ENCODE measurements around the gene AP4S1.
"Not testable (repeated sequence)": the region's sequence is repeated elsewhere in the genome, so short reads cannot be mapped to it uniquely, and the experiment has no call there.

AP4S1 gene

DNA sequence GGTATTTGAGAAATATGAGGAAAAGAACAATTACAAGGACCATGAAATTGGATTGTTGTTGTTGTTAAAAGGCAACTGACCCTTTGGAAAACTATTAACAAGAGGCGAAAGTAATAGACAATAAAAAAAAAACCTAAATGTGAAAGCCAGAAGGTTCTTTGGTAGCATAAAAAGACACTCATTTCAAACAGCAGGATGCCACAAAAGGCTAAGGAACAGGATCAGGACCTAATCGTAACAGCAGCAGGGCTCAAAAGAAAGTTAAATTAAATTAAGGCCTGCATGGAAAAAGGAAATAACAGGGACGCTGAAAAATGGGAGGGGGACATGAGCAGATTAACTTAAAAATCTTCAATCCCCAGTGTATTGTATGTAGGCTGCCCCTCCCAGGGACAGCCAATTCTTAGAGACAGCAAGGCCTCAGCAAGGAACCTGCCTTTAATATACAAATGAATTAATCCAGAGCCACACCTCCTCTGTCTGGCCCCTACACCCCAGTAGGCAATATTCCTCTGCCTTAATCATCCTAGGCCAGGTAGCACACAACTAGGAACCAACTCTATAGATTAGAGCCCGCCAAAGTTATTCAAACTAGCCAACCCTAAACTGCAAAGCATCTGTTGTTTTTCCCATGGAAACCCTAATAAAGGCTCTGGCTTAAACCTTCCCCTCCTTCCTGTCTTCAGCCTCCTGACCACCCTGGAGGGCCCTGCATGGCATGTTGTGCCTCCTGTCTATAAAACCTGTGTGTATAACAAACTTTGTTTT lies 28.4 kb upstream of the AP4S1 start:
- Histone ChIP-seq H3K27me3 (ENCODE audit: insufficient read depth, low read length) (no peaks in the 10 kb centered on the region), H3K36me3 (ENCODE audit: insufficient read depth, low read length) (peaks cover 13% of the 10 kb centered on the region), H2AFZ (ENCODE audit: low read depth, low read length) (no peak overlapping the region), H3K4me3 (ENCODE audit: low read length) (no peak overlapping the region), H3K9me3 (ENCODE audit: low read length) (peaks cover 21% of the 10 kb centered on the region), H3K4me1 (ENCODE audit: insufficient read depth, low read length) (peaks cover 4% of the 10 kb centered on the region)

DNA sequence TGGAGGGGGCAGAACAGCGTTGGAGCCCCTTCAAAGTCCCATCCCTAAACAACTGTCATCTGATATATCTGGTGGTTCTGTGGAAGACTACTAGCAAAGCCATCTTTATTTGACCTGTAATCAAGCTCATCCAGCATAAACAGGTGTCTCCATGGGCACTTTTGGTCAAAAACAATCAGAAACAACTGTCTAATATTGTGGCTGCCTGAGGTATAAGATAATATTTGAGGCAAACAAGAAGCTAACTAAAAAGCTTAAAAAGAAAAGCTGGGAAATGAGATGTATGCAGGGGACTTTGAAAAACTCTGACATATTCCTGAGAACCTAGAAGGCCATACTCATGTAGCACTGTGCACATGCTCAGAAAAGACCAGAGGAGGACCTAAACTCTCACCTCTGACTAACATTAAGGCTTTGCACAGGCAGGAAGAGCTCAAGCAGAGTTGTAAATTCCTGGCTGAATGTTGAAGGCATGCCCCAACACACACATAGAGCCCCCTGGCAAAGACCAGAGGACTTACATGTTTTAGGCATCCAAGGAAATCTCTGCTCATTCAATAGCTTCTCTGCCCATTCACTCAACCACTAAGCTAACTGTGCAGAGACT lies 27.2 kb upstream of the AP4S1 start:
- Histone ChIP-seq H3K4me1 (ENCODE audit: insufficient read depth, low read length) (peaks cover 4% of the 10 kb centered on the region), H3K27me3 (ENCODE audit: insufficient read depth, low read length) (no peaks in the 10 kb centered on the region), H2AFZ (ENCODE audit: low read depth, low read length) (no peak overlapping the region), H3K9me3 (ENCODE audit: low read length) (peaks cover 21% of the 10 kb centered on the region), H3K4me3 (ENCODE audit: low read length) (no peak overlapping the region), H3K36me3 (ENCODE audit: insufficient read depth, low read length) (peaks cover 18% of the 10 kb centered on the region)

DNA sequence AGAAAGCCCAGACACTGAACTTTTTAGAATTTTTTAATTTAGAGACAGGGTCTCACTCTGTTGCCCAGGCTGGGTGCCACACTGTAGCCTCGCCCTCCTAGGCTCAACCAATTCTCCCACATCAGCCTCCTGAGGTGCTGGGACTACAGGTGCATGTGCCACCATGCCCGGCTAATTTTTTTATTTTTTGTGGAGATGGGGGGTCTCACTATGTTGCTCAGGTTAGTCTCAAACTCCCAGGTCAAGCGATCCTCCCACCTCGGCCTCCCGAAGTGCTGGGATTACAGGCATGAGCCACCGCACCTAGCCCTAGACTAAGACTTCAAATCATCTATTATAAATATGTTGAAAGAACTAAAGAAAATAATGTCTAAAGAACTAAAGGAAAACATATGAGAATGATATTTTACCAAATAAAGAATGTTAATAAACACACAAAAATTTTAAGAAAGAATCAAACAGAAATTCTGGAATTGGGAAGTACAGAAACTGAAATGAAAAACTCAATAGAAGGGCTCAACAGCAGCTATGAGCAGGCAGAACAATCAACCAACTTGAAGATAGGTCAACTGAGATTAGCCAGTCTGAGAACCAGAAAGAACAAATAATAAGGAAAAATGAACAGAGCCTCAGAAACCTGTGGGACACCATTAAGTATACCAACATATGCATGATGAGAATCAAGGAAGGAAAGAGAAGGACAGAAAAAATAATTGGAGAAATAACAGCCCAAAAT lies 26.2 kb upstream of the AP4S1 start:
- Histone ChIP-seq H3K9me3 (ENCODE audit: low read length) (peaks cover 23% of the 10 kb centered on the region), H2AFZ (ENCODE audit: low read depth, low read length) (no peak overlapping the region), H3K27me3 (ENCODE audit: insufficient read depth, low read length) (no peaks in the 10 kb centered on the region), H3K4me3 (ENCODE audit: low read length) (no peak overlapping the region), H3K4me1 (ENCODE audit: insufficient read depth, low read length) (peaks cover 4% of the 10 kb centered on the region), H3K36me3 (ENCODE audit: insufficient read depth, low read length) (peaks cover 23% of the 10 kb centered on the region)

DNA sequence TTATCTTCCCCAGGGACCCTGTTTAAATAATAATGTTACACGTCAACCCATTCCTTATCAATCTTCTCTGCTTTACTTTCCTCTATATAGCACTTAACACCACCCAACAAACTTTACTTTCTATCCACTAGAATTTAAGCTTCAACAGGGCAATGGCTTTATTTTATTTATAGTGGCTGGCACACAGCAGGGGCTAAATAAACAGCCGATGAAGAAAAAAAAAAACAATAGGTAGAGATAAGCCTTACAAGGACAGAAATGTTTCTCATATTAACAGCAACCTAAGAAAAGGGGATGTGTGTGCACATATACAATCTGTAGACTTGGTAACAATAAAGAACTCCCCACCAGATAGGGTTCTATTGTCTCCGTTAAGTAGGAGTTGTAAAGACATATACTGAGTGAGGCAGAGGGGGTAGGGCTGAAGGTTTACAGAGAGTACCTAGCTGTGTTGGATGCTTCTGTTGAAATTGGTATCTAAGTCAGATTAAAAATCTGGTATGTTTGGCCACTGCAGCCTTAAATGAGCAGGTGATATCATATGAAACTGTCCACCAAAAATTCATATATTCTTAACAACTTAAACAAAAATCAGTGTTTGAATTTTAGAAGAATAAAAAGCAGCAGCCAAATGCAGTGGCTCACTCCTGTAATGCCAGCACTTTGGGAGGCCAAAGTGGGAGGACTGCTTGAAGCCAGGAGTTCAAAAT lies 24.7 kb upstream of the AP4S1 start:
- H3K4me3 ChIP-seq (ENCODE audit: low read length) = no peak overlapping the region
- H2AFZ ChIP-seq (ENCODE audit: low read depth, low read length) = no peak overlapping the region
- H3K27me3 ChIP-seq (ENCODE audit: insufficient read depth, low read length) = no peaks in the 10 kb centered on the region
- peaks cover 25% of the 10 kb centered on the region for H3K9me3 ChIP-seq (ENCODE audit: low read length)
- H3K4me1 ChIP-seq (ENCODE audit: insufficient read depth, low read length) = no peaks in the 10 kb centered on the region
- H3K36me3 ChIP-seq (ENCODE audit: insufficient read depth, low read length) = peaks cover 35% of the 10 kb centered on the region

DNA sequence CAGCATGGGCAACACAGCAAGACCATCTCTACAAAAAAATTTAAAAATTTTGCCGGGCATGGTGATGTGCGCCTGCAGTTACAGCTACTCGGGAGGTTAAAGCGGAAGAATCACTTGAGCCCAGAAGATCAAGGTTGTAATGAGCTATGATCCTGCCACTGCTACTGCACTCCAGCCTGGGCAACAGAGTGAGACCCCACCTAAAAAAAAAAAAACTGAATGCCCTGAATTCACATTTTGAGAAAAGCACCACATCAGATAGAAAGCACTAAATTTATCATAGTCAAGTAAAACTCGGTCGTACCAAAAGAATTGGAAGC lies 24.1 kb upstream of the AP4S1 start:
- H3K36me3 ChIP-seq (ENCODE audit: insufficient read depth, low read length) = peaks cover 36% of the 10 kb centered on the region
- no peak overlapping the region for H2AFZ ChIP-seq (ENCODE audit: low read depth, low read length)
- H3K4me1 ChIP-seq (ENCODE audit: insufficient read depth, low read length) = no peaks in the 10 kb centered on the region
- peaks cover 25% of the 10 kb centered on the region for H3K9me3 ChIP-seq (ENCODE audit: low read length)
- H3K4me3 ChIP-seq (ENCODE audit: low read length) = no peak overlapping the region
- H3K27me3 ChIP-seq (ENCODE audit: insufficient read depth, low read length) = no peaks in the 10 kb centered on the region

DNA sequence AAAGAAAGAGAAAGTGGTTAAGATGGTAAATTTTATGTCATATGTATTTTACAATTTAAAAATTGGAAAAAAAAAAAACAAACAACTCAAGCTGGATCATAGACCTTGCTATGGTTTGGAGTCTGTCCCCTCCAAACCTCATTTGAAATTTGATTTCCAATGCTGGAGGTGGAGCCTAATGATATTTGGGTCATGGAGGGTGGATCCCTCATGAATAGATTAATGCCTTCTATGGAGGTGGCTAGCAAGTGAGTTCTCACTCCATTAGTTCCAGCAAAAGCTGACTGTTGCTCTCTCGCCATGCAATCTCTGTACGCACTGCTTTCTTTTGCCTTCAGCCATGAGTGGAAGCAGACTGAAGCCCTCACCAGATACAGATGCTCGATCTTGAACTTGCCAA lies 22.2 kb upstream of the AP4S1 start:
- Histone ChIP-seq H3K36me3 (ENCODE audit: insufficient read depth, low read length) (peaks cover 45% of the 10 kb centered on the region), H3K27me3 (ENCODE audit: insufficient read depth, low read length) (no peaks in the 10 kb centered on the region), H2AFZ (ENCODE audit: low read depth, low read length) (no peak overlapping the region), H3K9me3 (ENCODE audit: low read length) (peaks cover 22% of the 10 kb centered on the region), H3K4me3 (ENCODE audit: low read length) (no peak overlapping the region), H3K4me1 (ENCODE audit: insufficient read depth, low read length) (no peaks in the 10 kb centered on the region)

DNA sequence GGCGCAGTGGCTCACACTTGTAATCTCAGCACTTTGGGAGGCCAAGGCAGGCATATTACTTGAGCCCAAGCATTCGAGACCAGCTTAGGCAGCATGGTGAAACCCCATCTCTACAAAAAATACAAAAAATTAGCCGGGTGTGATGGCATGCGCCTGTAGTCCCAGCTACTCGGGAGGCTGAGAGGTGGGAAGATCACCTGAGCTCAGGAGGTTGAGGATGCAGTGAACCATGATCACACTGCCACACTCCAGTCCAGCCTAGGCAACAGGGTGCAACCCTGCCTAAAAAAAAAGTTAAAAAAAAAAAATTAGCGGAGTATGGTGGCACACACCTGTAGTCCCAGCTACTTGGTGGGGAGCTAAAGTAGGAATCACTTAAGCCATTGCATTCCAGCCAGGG lies 21.4 kb upstream of the AP4S1 start:
- H3K4me1 ChIP-seq (ENCODE audit: insufficient read depth, low read length); H3K27me3 ChIP-seq (ENCODE audit: insufficient read depth, low read length); H3K4me3 ChIP-seq (ENCODE audit: low read length); H2AFZ ChIP-seq (ENCODE audit: low read depth, low read length): not testable (repeated sequence)
- H3K9me3 ChIP-seq (ENCODE audit: low read length) = peaks cover 16% of the 10 kb centered on the region
- peaks cover 45% of the 10 kb centered on the region for H3K36me3 ChIP-seq (ENCODE audit: insufficient read depth, low read length)

DNA sequence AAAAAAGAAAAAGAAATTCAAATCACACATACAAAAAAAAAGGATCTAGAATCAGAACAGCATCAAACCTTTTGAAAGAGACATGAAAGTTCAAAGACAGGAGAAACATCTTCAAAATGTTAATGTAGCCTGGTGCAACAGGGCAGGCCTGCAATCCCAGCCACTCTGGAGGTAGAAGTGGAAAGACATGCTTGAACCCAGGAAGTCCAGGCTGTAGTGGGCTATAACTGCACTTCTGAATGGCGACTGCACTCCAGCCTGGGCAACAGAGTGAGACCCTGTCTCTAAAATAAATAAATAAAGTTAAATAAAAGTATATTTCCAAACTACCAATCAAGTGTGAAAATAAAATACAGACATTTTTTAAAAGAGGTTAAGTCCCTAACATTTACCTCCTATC lies 18.7 kb upstream of the AP4S1 start:
- H2AFZ ChIP-seq (ENCODE audit: low read depth, low read length) = no peak overlapping the region

DNA sequence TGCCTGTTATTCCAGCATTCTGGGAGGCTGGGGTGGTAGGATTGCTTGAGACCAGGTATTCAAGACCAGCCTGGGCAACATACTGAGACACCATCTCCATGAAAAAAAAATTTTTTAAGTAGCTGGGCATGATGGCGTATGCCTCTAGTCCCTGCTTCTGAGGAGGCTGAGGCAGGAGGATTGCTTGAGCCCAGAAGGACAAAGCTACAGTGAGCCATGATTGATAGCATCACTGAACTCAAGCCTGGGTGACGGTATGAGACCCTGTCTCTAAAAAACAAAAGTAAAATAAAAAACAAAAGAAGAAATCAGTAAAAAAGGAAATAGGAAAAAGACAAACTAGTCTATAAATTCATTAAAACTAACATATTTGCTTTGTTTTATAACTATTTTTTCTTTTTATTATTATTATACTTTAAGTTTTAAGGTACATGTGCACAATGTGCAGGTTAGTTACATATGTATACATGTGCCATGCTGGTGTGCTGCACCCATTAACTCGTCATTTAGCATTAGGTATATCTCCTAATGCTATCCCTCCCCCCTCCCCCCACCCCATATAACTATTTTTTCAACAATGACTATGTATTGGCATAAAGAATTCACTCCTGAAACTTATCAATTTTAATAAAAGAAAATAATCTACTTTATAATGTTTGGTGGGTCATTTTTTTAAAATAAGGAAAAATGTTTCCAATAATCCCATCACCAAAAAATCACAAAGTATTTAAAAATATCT lies 15.4 kb upstream of the AP4S1 start:
- H3K36me3 ChIP-seq (ENCODE audit: insufficient read depth, low read length) = peaks cover 27% of the 10 kb centered on the region

More for the DNA sequence above, 18.7 kb upstream of the AP4S1 start:
- H3K27me3 ChIP-seq (ENCODE audit: insufficient read depth, low read length) = no peaks in the 10 kb centered on the region
- H3K4me3 ChIP-seq (ENCODE audit: low read length) = no peak overlapping the region
- H3K36me3 ChIP-seq (ENCODE audit: insufficient read depth, low read length) = peaks cover 41% of the 10 kb centered on the region
- H3K9me3 ChIP-seq (ENCODE audit: low read length) = peaks cover 5% of the 10 kb centered on the region
- no peaks in the 10 kb centered on the region for H3K4me1 ChIP-seq (ENCODE audit: insufficient read depth, low read length)

DNA sequence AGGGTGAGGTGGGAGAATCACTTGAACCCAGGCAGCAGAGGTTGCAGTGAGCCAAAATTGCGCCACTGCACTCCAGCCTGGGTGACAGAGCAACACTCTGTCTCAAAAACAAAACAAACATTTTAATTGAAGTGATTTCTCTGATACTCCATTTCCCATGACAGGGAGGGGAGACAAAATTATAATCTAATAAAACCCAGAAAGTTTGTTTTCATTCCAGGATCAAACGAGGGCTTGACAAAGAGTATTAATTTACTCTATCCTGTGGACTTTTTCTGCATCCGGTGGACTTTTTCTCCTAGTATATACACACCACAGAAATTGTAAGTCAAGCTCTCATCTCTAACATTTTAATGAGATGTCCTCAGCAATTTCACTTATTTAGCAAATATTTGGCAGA lies 14.5 kb upstream of the AP4S1 start:
- peaks cover 3% of the 10 kb centered on the region for H3K9me3 ChIP-seq (ENCODE audit: low read length)
- no peak overlapping the region for H3K4me3 ChIP-seq (ENCODE audit: low read length)
- H3K36me3 ChIP-seq (ENCODE audit: insufficient read depth, low read length) = peaks cover 18% of the 10 kb centered on the region
- no peak overlapping the region for H2AFZ ChIP-seq (ENCODE audit: low read depth, low read length)
- no peaks in the 10 kb centered on the region for H3K27me3 ChIP-seq (ENCODE audit: insufficient read depth, low read length)
- no peaks in the 10 kb centered on the region for H3K4me1 ChIP-seq (ENCODE audit: insufficient read depth, low read length)

More for the DNA sequence above, 15.4 kb upstream of the AP4S1 start:
- no peaks in the 10 kb centered on the region for H3K4me1 ChIP-seq (ENCODE audit: insufficient read depth, low read length)
- H3K4me3 ChIP-seq (ENCODE audit: low read length) = no peak overlapping the region
- no peak overlapping the region for H2AFZ ChIP-seq (ENCODE audit: low read depth, low read length)
- no peaks in the 10 kb centered on the region for H3K27me3 ChIP-seq (ENCODE audit: insufficient read depth, low read length)
- peaks cover 6% of the 10 kb centered on the region for H3K9me3 ChIP-seq (ENCODE audit: low read length)

DNA sequence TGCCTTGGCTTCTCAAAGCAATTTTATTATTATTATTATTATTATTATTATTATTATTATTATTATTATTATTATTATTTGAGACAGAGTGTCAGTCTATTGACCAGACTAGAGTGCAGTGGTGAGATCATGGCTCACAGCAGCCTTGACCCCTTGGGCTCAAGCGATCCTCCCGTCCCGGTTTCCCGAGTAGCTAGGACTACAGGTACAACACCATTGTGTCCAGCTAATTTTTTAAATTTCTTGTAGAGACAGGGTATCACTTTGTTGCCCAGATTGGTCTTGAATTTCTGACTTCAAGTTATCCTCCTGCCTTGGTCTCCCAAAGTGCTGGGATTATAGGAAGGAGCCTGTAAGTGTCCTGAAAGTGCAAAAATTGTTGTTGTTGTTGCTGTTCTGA lies 11.6 kb upstream of the AP4S1 start:
- no peaks in the 10 kb centered on the region for H3K27me3 ChIP-seq (ENCODE audit: insufficient read depth, low read length)
- H3K4me1 ChIP-seq (ENCODE audit: insufficient read depth, low read length) = peaks cover 2% of the 10 kb centered on the region
- peaks cover 15% of the 10 kb centered on the region for H3K36me3 ChIP-seq (ENCODE audit: insufficient read depth, low read length)
- H3K9me3 ChIP-seq (ENCODE audit: low read length) = peaks cover 3% of the 10 kb centered on the region
- H2AFZ ChIP-seq (ENCODE audit: low read depth, low read length) = no peak overlapping the region
- no peak overlapping the region for H3K4me3 ChIP-seq (ENCODE audit: low read length)

DNA sequence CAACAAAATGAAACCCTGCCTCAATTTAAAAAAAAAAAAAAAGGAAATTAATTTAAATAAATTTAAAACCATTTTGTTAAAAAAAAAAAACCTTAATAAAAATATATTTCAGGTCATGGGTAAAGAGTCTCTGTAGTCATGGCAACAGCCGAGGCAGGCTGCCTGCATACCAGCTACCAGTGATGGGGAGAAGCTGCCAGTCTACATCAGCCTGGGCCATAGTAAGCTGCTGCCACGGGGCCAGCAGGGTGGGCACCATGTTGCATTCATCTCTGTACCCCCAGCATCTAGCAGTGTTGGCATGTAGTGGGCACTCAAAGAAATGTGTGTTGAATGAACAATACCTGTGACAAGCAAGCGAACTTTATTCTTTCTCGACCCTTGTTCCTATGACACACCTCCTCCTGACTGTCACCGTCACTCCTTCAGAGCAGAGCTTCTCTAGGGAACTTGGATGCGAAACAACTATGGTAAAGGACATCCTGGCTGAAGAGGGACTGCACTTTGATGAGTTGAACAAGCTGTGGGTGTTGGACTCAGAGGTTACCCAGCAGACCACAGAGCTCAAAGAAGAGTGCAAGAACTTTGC lies 7.3 kb upstream of the AP4S1 start:
- H3K4me1 ChIP-seq (ENCODE audit: insufficient read depth, low read length) = peaks cover 4% of the 10 kb centered on the region
- H3K4me3 ChIP-seq (ENCODE audit: low read length) = no peak overlapping the region
- H3K27me3 ChIP-seq (ENCODE audit: insufficient read depth, low read length) = no peaks in the 10 kb centered on the region
- no peaks in the 10 kb centered on the region for H3K9me3 ChIP-seq (ENCODE audit: low read length)
- no peak overlapping the region for H2AFZ ChIP-seq (ENCODE audit: low read depth, low read length)
- peaks cover 23% of the 10 kb centered on the region for H3K36me3 ChIP-seq (ENCODE audit: insufficient read depth, low read length)
